Smooth muscle cell (in vitro differentiated cells): ENCODE data around the gene MPRIP. TPM values are rescaled to one million over a fixed set of nuclear protein-coding genes. Genes with fewer than 3 reads are reported as not detected.

Experiments used
- DNase-seq: peaks from one replicate; lab custom pipeline; 2025; ENCODE audit not compliant: unreplicated experiment; lab: John Stamatoyannopoulos, UW
- H2AFZ ChIP-seq: fragments of 200-600 bp; sonication (generic); 2 replicates; pipeline ENCODE4 v1.6.0; 2016; ENCODE audit warnings: antibody characterized with exemption, low read depth, mild to moderate bottlenecking
- H3F3A ChIP-seq: fragments of 200-600 bp; sonication (generic); 2 replicates; pipeline ENCODE4 v1.6.0; 2017; ENCODE audit warnings: antibody characterized with exemption, low read depth
- H3K27ac ChIP-seq: fragments of 200-600 bp; sonication (generic); 2 replicates; pipeline ENCODE4 v1.5.1; 2016; ENCODE audit warnings: low read depth, mild to moderate bottlenecking
- H3K27me3 ChIP-seq: fragments of 200-600 bp; sonication (generic); 2 replicates; pipeline ENCODE4 v1.6.1; 2016; ENCODE audit warnings: low read depth, mild to moderate bottlenecking
- H3K36me3 ChIP-seq: fragments of 200-600 bp; sonication (generic); 2 replicates; pipeline ENCODE4 v1.5.1; 2016; ENCODE audit warnings: low read depth
- H3K4me1 ChIP-seq: fragments of 200-600 bp; sonication (generic); 2 replicates; pipeline ENCODE4 v1.5.1; 2016; ENCODE audit warnings: low read depth
- H3K4me2 ChIP-seq: fragments of 200-600 bp; sonication (generic); 2 replicates; pipeline ENCODE4 v1.6.0; 2016; ENCODE audit warnings: mild to moderate bottlenecking
- H3K4me3 ChIP-seq: fragments of 200-600 bp; sonication (generic); 2 replicates; pipeline ENCODE4 v1.5.1; 2016; ENCODE audit warnings: mild to moderate bottlenecking
- H3K79me2 ChIP-seq: fragments of 200-600 bp; sonication (generic); 2 replicates; pipeline ENCODE4 v1.6.0; 2016; ENCODE audit warnings: low read depth, mild to moderate bottlenecking
- H3K9ac ChIP-seq: fragments of 200-600 bp; sonication (generic); 2 replicates; pipeline ENCODE4 v1.6.0; 2016; ENCODE audit warnings: low read depth
- H3K9me3 ChIP-seq: fragments of 200-600 bp; sonication (generic); replicated peaks from 2 replicates; pipeline ENCODE4 v1.5.1; 2016; ENCODE audit warnings: low read depth
- H4K20me1 ChIP-seq: fragments of 200-600 bp; sonication (generic); 2 replicates; pipeline ENCODE4 v1.6.0; 2016; ENCODE audit warnings: low read depth
- CTCF ChIP-seq: fragments of 200-600 bp; sonication (generic); IDR thresholded peaks from 2 replicates; pipeline ENCODE4 v1.5.1; 2017; ENCODE audit warnings: borderline replicate concordance, mild to moderate bottlenecking, antibody characterized with exemption; ENCODE audit not compliant: insufficient read depth, poor library complexity, severe bottlenecking
- WGBS: methylation state at CpG from one replicate; pipeline ENCODE4 v1.1.7; 2016; ENCODE audit warnings: low lambda C conversion rate; 5-methylcytosine and 5-hydroxymethylcytosine counted together
- polyA plus RNA-seq: library from polyadenylated mRNA; unstranded; fragments of >200 nt; fragmentation: Nextera tagmentation; extraction: Ambion mirVana; gene quantifications from 2 replicates; pipeline ENCODE4 v1.2.1, GENCODE V29; 2016
- total RNA-seq: library from RNA; depleted of rRNA; stranded (reverse); fragments of >200 nt; gene quantifications from 2 replicates; pipeline ENCODE4 v1.2.3, GENCODE V29; 2014

MPRIP gene
- total and polyA plus RNA-seq, 2 experiments from 2014 or later = 58.8 to 69.3 TPM

GRCh38 chr17:17207998-17208397 lies 165.7 kb downstream of the MPRIP start:
- Histone ChIP-seq H3K4me3 (no peak overlapping the region), H3K4me2 (no peak overlapping the region), H3K79me2 (no peaks in the 10 kb centered on the region), H3K27me3 (no peaks in the 10 kb centered on the region), H3K27ac (no peak overlapping the region), H3K9me3 (no peaks in the 10 kb centered on the region), H3K4me1 (no peaks in the 10 kb centered on the region), H3F3A (no peaks in the 10 kb centered on the region), H4K20me1 (no peaks in the 10 kb centered on the region), H3K9ac (no peak overlapping the region), H3K36me3 (no peaks in the 10 kb centered on the region), H2AFZ (no peak overlapping the region)
- TF ChIP-seq CTCF = no peak
- no peak for DNase-seq
- WGBS = 96% methylated on average over 8 of the region's 8 CpGs

- WGBS = 91% methylated on average over 10 of the region's 10 CpGs
- no peaks in the 10 kb centered on the region for H3K4me1 ChIP-seq
- TF ChIP-seq CTCF = no peak
Observed at GRCh38 chr17:17213775-17214174, 171.5 kb downstream of the MPRIP start.

GRCh38 chr17:17214646-17215436 lies 172.6 kb downstream of the MPRIP start:
- TF ChIP-seq CTCF = no peak
- 97% methylated on average over 26 of the region's 27 CpGs for WGBS
- H3K27ac ChIP-seq = no peak overlapping the region
- no peaks in the 10 kb centered on the region for H3K27me3 ChIP-seq
- DNase-seq = no peak
- no peaks in the 10 kb centered on the region for H3K79me2 ChIP-seq
- H3K9ac ChIP-seq = no peak overlapping the region
- no peaks in the 10 kb centered on the region for H3K9me3 ChIP-seq
- no peaks in the 10 kb centered on the region for H3K4me1 ChIP-seq
- H3K4me3 ChIP-seq = no peak overlapping the region
- no peak overlapping the region for H2AFZ ChIP-seq
- H3K4me2 ChIP-seq = no peak overlapping the region
- peaks cover 3% of the 10 kb centered on the region for H3K36me3 ChIP-seq
- no peaks in the 10 kb centered on the region for H4K20me1 ChIP-seq
- H3F3A ChIP-seq = no peaks in the 10 kb centered on the region

More at GRCh38 chr17:17213775-17214174, 171.5 kb downstream of the MPRIP start:
- H3K79me2 ChIP-seq = no peaks in the 10 kb centered on the region
- no peak overlapping the region for H3K4me3 ChIP-seq
- H3K4me2 ChIP-seq = no peak overlapping the region
- DNase-seq = no peak
- no peaks in the 10 kb centered on the region for H4K20me1 ChIP-seq
- H3F3A ChIP-seq = no peaks in the 10 kb centered on the region
- no peak overlapping the region for H3K9ac ChIP-seq
- no peaks in the 10 kb centered on the region for H3K9me3 ChIP-seq
- no peaks in the 10 kb centered on the region for H3K27me3 ChIP-seq
- H2AFZ ChIP-seq = no peak overlapping the region
- H3K36me3 ChIP-seq = peaks cover 3% of the 10 kb centered on the region
- H3K27ac ChIP-seq = no peak overlapping the region

- DNase-seq = no peak
- no peak overlapping the region for H2AFZ ChIP-seq
- H3K9ac ChIP-seq = no peak overlapping the region
- no peaks in the 10 kb centered on the region for H3K9me3 ChIP-seq
- H3K79me2 ChIP-seq = no peaks in the 10 kb centered on the region
- H3K4me1 ChIP-seq = no peaks in the 10 kb centered on the region
- H3F3A ChIP-seq = no peaks in the 10 kb centered on the region
- 95% methylated on average over 8 of the region's 8 CpGs for WGBS
- H3K27ac ChIP-seq = no peak overlapping the region
- no peaks in the 10 kb centered on the region for H3K27me3 ChIP-seq
- no peak overlapping the region for H3K4me3 ChIP-seq
- TF ChIP-seq CTCF = no peak
- H3K4me2 ChIP-seq = no peak overlapping the region
- peaks cover 5% of the 10 kb centered on the region for H4K20me1 ChIP-seq
- peaks cover 3% of the 10 kb centered on the region for H3K36me3 ChIP-seq
Observed at GRCh38 chr17:17215575-17215974, 173.3 kb downstream of the MPRIP start.
